GM13977 (cell line): ENCODE data around the gene RNU1-2.
"Not testable (repeated sequence)": the region's sequence is repeated elsewhere in the genome, so short reads cannot be mapped to it uniquely, and the experiment has no call there.

ENCODE experiments used
- DNase-seq: peaks from one replicate; pipeline ENCODE4 v3.0.0; 2012; ENCODE audit warnings: low spot score
- in situ Hi-C: fragments of 300-500 bp; cut with MboI; formaldehyde crosslinking; loops from one replicate; pipeline ENCODE4 v1.12.0; 2022; ENCODE audit warnings: low sequenced_read_pairs, low pct_unique_long_range_greater_than_20kb, mixed read lengths, inconsistent platforms; ENCODE audit not compliant: unreplicated experiment
- TF ChIP-seq, protein P1 (sequence below): IDR thresholded peaks from 2 replicates; pipeline ENCODE4 v1.5.1; 2012; ENCODE audit warnings: mild to moderate bottlenecking, control low read depth; ENCODE audit not compliant: insufficient read depth; ENCODE audit errors: extremely low read depth, missing control alignments

Gene RNU1-2

DNA sequence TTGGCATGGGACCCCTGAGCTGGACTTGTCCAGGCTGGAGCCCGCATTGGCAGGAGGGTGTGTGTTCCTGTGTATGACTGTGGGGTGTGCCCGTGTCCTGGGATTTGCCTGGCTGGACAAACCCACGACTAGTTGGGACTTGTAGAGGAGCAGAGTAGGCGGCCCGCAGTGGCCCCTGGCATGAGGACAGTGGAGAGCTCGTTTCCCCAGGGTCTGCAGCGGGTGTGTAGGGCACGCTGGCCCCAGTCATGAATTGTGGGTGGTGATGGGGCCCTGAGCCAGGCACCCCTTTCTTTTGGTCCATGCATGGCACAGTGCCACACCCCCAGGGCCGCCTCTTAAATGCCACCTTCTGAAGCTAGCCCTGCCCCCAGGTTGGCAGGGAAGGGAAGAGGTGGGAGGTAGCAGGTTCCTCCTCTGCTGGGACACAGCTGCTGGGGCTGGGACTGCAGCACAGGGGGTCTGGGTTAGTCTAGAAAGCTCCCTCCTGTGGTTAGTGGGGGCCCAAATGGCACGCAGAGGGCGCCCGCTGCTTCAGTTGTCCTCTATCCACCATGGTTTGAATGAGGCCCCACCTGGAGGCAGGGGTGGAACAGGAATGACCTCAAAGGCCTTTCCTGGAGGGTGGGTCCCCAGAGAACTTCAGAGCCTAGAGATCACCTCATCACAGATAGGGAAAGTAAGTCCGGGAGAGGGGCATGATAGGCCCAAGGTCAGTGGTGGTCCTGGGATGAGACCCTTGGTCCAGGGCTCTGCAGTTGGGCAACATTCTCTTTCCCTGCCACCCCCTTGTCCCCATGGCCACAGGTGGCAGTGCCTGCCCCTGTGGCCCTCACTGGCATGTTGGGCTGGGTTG is 30.1 kb downstream of the RNU1-2 start:
- TF ChIP-seq, protein P1, sequence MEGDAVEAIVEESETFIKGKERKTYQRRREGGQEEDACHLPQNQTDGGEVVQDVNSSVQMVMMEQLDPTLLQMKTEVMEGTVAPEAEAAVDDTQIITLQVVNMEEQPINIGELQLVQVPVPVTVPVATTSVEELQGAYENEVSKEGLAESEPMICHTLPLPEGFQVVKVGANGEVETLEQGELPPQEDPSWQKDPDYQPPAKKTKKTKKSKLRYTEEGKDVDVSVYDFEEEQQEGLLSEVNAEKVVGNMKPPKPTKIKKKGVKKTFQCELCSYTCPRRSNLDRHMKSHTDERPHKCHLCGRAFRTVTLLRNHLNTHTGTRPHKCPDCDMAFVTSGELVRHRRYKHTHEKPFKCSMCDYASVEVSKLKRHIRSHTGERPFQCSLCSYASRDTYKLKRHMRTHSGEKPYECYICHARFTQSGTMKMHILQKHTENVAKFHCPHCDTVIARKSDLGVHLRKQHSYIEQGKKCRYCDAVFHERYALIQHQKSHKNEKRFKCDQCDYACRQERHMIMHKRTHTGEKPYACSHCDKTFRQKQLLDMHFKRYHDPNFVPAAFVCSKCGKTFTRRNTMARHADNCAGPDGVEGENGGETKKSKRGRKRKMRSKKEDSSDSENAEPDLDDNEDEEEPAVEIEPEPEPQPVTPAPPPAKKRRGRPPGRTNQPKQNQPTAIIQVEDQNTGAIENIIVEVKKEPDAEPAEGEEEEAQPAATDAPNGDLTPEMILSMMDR = no peak
- peak; percentile 59 for DNase-seq
- in situ Hi-C loops = no loop called here

DNA sequence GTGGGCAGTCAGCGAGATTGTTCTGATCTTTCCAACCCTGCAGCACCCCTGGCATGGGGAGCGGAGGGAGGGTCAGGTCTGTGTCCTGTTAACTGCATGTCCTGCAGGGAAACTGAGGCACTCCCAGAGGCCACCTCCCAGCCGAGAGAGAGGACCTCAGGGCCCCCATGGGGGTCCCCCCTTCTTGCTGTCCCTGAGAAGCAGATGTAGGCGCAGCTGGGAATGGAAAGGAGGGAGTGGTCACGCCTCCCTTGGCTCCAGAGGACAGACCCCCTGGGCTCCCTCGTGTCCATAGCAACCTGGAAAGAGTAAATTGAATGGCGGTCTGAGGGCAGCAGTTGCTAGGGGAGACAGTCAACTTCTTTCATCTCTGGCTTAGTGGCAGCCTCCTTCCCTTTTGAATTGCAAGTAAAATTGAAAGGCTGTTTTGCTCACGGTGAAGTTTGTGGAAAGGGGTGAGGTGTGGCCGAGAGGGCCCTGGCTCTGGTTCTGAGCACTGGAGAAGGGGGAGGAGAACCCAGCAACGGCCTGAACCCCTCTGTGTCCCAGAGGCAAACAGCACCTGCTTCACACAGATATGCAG is 30.8 kb downstream of the RNU1-2 start:
- TF ChIP-seq, protein P1 = no peak
- in situ Hi-C loops = no loop called here
- DNase-seq = peak; percentile 44

DNA sequence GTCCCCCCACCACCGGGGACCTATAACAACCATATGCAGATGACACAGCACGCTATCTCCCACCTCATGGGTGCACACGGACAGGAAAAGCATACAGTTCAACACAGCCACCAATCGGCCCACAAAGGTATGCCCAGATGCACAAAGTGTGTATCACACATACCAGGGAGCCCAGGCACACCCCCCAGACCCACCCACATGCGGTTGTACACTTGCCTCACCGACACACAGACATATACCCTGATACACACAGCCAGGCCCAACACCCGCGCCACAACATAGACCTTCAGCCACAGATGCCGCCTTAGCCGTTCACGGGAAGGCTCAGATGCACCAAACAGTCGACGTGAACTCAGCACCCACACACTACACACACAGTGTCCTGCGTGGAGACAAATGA is 31.5 kb downstream of the RNU1-2 start:
- TF ChIP-seq, protein P1 = no peak
- DNase-seq = no peak
- in situ Hi-C loops = no loop called here

GRCh38 chr1:16927711-16928485 is 32.1 kb downstream of the RNU1-2 start:
- TF ChIP-seq, protein P1 = no peak
- in situ Hi-C loops = no loop called here
- DNase-seq = peak; percentile 63

- in situ Hi-C loops = not testable (repeated sequence)
- DNase-seq = peak; percentile 23
These were observed 33.6 kb downstream of the RNU1-2 start for GRCh38 chr1:16929146-16930041.

- in situ Hi-C loops = not testable (repeated sequence)
- DNase-seq = peak; percentile 14
These were observed 35.6 kb downstream of the RNU1-2 start for GRCh38 chr1:16931206-16931934.

GRCh38 chr1:16933945-16934344 is 38.2 kb downstream of the RNU1-2 start:
- DNase-seq, in situ Hi-C loops: not testable (repeated sequence)

DNA sequence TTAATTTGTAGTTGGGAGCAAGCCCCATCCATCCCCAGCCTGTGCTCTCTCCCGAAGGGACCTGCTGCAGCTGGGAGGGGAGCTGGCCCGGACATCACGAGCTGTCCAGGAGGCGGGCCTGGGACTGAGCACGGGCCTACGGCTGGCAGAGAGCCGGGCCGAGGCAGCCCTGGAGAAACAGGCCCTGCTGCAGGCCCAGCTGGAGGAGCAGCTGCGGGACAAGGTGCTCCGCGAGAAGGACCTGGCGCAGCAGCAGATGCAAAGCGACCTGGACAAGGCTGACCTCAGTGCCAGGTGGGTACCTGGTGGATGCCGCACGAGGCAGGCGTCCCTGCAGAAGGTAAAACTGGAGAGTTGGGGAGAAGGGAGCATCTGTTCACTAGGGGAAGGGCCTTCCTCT is 40.8 kb downstream of the RNU1-2 start:
- DNase-seq, in situ Hi-C loops: not testable (repeated sequence)
